ENCODE data around the gene FDCSP. TPM values are rescaled to one million over a fixed set of nuclear protein-coding genes. Genes with fewer than 3 reads are reported as not detected.

Gene FDCSP
- total RNA-seq, 1 donor from 2014 or later, result not detected

GRCh38 chr4:70182517-70183167 is 43.3 kb upstream of the FDCSP start:
- no peak overlapping the region for H3K4me3 ChIP-seq
- intact Hi-C loops (cut with micrococcal nuclease), result no loop called here
- no peak overlapping the region for H3K27ac ChIP-seq (replicated peaks)
- no peak for TF ChIP-seq CTCF (IDR thresholded peaks at IDR 0.05; ENCODE audit: borderline replicate concordance)
- no peaks in the 10 kb centered on the region for H3K36me3 ChIP-seq
- no peaks in the 10 kb centered on the region for H3K4me1 ChIP-seq
- no peak for DNase-seq
- H3K27me3 ChIP-seq (ENCODE audit: low read depth), result no peaks in the 10 kb centered on the region
- no peaks in the 10 kb centered on the region for H3K9me3 ChIP-seq (replicated peaks)

- intact Hi-C loops (cut with micrococcal nuclease), result no loop called here
- H3K4me1 ChIP-seq, result no peaks in the 10 kb centered on the region
- H3K4me3 ChIP-seq, result no peak overlapping the region
- H3K27ac ChIP-seq (replicated peaks), result no peak overlapping the region
- no peaks in the 10 kb centered on the region for H3K9me3 ChIP-seq (replicated peaks)
- no peaks in the 10 kb centered on the region for H3K27me3 ChIP-seq (ENCODE audit: low read depth)
- no peak for DNase-seq
- TF ChIP-seq CTCF (IDR thresholded peaks at IDR 0.05; ENCODE audit: borderline replicate concordance), result peak; percentile 34
- no peaks in the 10 kb centered on the region for H3K36me3 ChIP-seq
Measured at GRCh38 chr4:70183168-70183939, 42.6 kb upstream of the FDCSP start.

GRCh38 chr4:70183940-70184246 is 42.0 kb upstream of the FDCSP start:
- intact Hi-C loops (cut with micrococcal nuclease), result no loop called here
- no peak for DNase-seq
- Histone ChIP-seq H3K4me1 (no peaks in the 10 kb centered on the region), H3K27me3 (ENCODE audit: low read depth) (no peaks in the 10 kb centered on the region), H3K27ac (replicated peaks) (no peak overlapping the region), H3K4me3 (no peak overlapping the region), H3K36me3 (no peaks in the 10 kb centered on the region), H3K9me3 (replicated peaks) (no peaks in the 10 kb centered on the region)
- no peak for TF ChIP-seq CTCF (IDR thresholded peaks at IDR 0.05; ENCODE audit: borderline replicate concordance)

DNA sequence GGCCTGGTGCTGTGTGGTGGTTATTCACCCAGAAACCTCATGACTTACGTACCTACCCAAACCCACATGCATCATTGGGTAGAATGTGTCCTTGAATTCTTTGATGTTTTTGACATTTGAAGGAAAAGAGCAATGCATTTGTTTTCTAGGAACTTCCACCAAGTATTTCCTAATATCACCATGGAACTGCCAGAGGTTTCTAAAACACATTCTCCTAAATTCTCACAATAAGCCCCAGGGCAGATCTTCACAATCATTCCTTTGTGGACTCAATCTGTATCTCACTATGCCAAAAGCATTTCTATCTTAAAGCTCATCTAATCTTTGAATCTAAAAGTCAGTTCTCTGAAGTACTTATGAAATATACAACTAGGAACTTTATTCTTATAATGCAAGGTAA is 38.7 kb upstream of the FDCSP start:
- no peak overlapping the region for H3K4me3 ChIP-seq
- no peak overlapping the region for H3K27ac ChIP-seq (replicated peaks)
- intact Hi-C loops (cut with micrococcal nuclease), result no loop called here
- peaks cover 9% of the 10 kb centered on the region for H3K9me3 ChIP-seq (replicated peaks)
- H3K27me3 ChIP-seq (ENCODE audit: low read depth), result no peaks in the 10 kb centered on the region
- no peak for TF ChIP-seq CTCF (IDR thresholded peaks at IDR 0.05; ENCODE audit: borderline replicate concordance)
- no peak for DNase-seq
- H3K4me1 ChIP-seq, result no peaks in the 10 kb centered on the region
- H3K36me3 ChIP-seq, result no peaks in the 10 kb centered on the region

DNA sequence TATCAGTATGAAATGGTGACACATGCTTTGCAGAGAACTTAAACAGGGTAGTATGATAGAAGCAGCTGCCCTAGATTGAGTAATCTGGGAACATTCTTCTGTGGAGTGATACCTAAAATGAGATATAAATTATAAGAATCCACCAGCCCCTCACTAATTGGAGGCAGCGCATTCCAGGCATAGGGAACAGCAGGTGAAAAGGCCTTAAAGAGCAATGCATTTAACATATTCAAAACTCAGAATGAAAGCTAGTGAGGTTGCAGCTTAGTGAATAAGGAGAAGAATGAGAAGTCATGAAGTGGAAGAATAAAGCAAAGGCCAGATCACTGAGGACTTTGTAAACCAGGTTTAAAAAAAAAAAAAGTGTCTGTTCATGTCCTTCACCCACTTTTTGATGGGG is 35.3 kb upstream of the FDCSP start:
- Histone ChIP-seq H3K36me3 (no peaks in the 10 kb centered on the region), H3K9me3 (replicated peaks) (peaks cover 9% of the 10 kb centered on the region), H3K4me3 (no peak overlapping the region), H3K27ac (replicated peaks) (no peak overlapping the region), H3K4me1 (no peaks in the 10 kb centered on the region), H3K27me3 (ENCODE audit: low read depth) (no peaks in the 10 kb centered on the region)
- TF ChIP-seq CTCF (IDR thresholded peaks at IDR 0.05; ENCODE audit: borderline replicate concordance), result no peak
- intact Hi-C loops (cut with micrococcal nuclease), result no loop called here
- no peak for DNase-seq
